SK-N-MC (cell line): ENCODE results near the gene RPS2.

Experiments used
- DNase-seq: peaks from one replicate; pipeline ENCODE4 v3.0.0-alpha.2; 2011; ENCODE audit warnings: low read depth, low spot score
- H3K27ac ChIP-seq: fragments of 200-600 bp; sonication (generic); 2 replicates; pipeline ENCODE4 v1.5.1; 2016; ENCODE audit warnings: mixed run types
- H3K36me3 ChIP-seq: fragments of 200-600 bp; sonication (generic); 2 replicates; pipeline ENCODE4 v1.6.1; 2017; ENCODE audit warnings: antibody characterized with exemption, low read length, mixed read lengths; ENCODE audit not compliant: insufficient read depth
- H3K4me3 ChIP-seq: fragments of 200-600 bp; sonication (generic); 2 replicates; pipeline ENCODE4 v1.5.1; 2016
- H3K9ac ChIP-seq: fragments of 200-600 bp; sonication (generic); 2 replicates; pipeline ENCODE4 v1.8.0; 2017; ENCODE audit warnings: mixed run types, mixed read lengths; ENCODE audit not compliant: insufficient read length
- H3K9me3 ChIP-seq: fragments of 200-600 bp; sonication (generic); 2 replicates; pipeline ENCODE4 v1.6.1; 2017; ENCODE audit warnings: low read depth, mild to moderate bottlenecking, antibody characterized with exemption, low read length, moderate library complexity, mixed read lengths
- EZH2 ChIP-seq: fragments of 200-600 bp; sonication (generic); IDR thresholded peaks from one replicate; pipeline ENCODE4 v1.6.1; 2017; ENCODE audit warnings: antibody characterized with exemption
- FOXP2 ChIP-seq: optimal IDR thresholded peaks from 2 replicates; pipeline ENCODE3; 2011; ENCODE audit warnings: mild to moderate bottlenecking, moderate library complexity; ENCODE audit not compliant: insufficient read depth; ENCODE audit errors: extremely low read length, control extremely low read depth
- POLR2AphosphoS5 ChIP-seq: IDR thresholded peaks from 2 replicates; pipeline ENCODE4 v1.6.1; 2012; ENCODE audit warnings: mild to moderate bottlenecking, low read depth, low read length, borderline replicate concordance

RPS2 gene

GRCh38 chr16:1992704-1993317 lies 28.2 kb upstream of the RPS2 start:
- Histone ChIP-seq H3K4me3 (no peak overlapping the region), H3K9me3 (no peaks in the 10 kb centered on the region), H3K9ac (no peak overlapping the region), H3K27ac (no peak overlapping the region), H3K36me3 (peaks cover 8% of the 10 kb centered on the region; the same call in 1 of the 2 replicates)
- TF ChIP-seq POLR2AphosphoS5 = no peak
- no peak for DNase-seq

DNA sequence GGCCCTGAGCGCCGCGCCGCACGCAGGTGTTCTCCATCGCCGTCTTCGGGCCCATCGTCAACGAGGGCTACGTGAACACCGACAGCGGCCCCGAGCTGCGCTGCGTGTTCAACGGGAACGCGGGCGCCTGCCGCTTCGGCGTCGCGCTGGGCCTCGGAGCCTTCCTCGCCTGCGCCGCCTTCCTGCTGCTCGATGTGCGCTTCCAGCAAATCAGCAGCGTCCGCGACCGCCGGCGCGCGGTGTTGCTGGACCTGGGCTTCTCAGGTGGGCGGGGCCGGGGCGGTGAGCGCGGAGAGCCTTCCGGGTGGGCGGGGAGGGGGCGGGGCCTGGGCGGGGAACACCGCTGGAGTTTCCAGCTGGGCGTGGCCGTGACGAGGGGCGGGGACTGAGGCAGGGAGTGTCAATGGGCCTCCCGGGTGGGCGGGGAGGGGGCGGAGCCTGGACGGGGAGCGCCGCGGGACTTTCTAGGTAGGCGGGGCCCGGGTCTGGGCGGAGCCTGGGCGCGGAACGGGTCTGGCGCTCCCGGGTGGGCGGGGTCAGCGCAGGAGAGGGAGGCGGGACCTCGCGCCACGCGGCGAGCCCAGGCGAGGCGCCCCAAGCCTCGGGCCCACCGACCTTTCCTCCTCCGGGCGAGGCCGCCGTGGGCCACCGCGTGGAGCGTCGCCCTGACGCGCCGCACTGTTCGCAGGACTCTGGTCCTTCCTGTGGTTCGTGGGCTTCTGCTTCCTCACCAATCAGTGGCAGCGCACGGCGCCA lies 27.5 kb upstream of the RPS2 start:
- peak; percentile 39 for DNase-seq
- H3K9ac ChIP-seq = no peak overlapping the region

GRCh38 chr16:1991588-1991947 lies 26.9 kb upstream of the RPS2 start:
- Histone ChIP-seq H3K36me3 (peaks cover under 1% of the 10 kb centered on the region; the same call in 1 of the 2 replicates), H3K4me3 (0 out of 2 replicates have a peak overlapping the region, but pooled peaks have one; percentile 15), H3K9me3 (no peaks in the 10 kb centered on the region), H3K27ac (no peak overlapping the region), H3K9ac (no peak overlapping the region)
- TF ChIP-seq FOXP2 (no peak), EZH2 (no peak), POLR2AphosphoS5 (no peak)
- DNase-seq = no peak

More for the DNA sequence above, 27.5 kb upstream of the RPS2 start:
- no peaks in the 10 kb centered on the region for H3K9me3 ChIP-seq
- H3K4me3 ChIP-seq = 0 out of 2 replicates have a peak overlapping the region, but pooled peaks have one; percentile 15
- no peak overlapping the region for H3K27ac ChIP-seq
- TF ChIP-seq EZH2 (no peak), FOXP2 (no peak), POLR2AphosphoS5 (no peak)
- peaks cover 6% of the 10 kb centered on the region; the same call in 1 of the 2 replicates for H3K36me3 ChIP-seq

GRCh38 chr16:1991135-1991551 lies 26.5 kb upstream of the RPS2 start:
- Histone ChIP-seq H3K36me3 (no peaks in the 10 kb centered on the region), H3K9ac (no peak overlapping the region), H3K4me3 (no peak overlapping the region), H3K9me3 (no peaks in the 10 kb centered on the region), H3K27ac (no peak overlapping the region)
- no peak for DNase-seq
- TF ChIP-seq FOXP2 (no peak), POLR2AphosphoS5 (no peak), EZH2 (no peak)

- TF ChIP-seq POLR2AphosphoS5 (no peak), EZH2 (no peak), FOXP2 (no peak)
- no peaks in the 10 kb centered on the region for H3K9me3 ChIP-seq
- DNase-seq = no peak
- no peaks in the 10 kb centered on the region for H3K36me3 ChIP-seq
- no peak overlapping the region for H3K27ac ChIP-seq
- H3K9ac ChIP-seq = no peak overlapping the region
- peak overlapping the region; percentile 74 for H3K4me3 ChIP-seq
Observed at GRCh38 chr16:1990351-1991134, 25.9 kb upstream of the RPS2 start.

GRCh38 chr16:1990101-1990350 lies 25.4 kb upstream of the RPS2 start:
- Histone ChIP-seq H3K9me3 (no peaks in the 10 kb centered on the region), H3K9ac (no peak overlapping the region), H3K4me3 (peak overlapping the region; percentile 74), H3K27ac (no peak overlapping the region), H3K36me3 (no peaks in the 10 kb centered on the region)
- TF ChIP-seq FOXP2 = no peak
- no peak for DNase-seq

- Histone ChIP-seq H3K27ac (no peak within 1 kb of the TSS), H3K36me3 (no peaks in the 10 kb centered on the region), H3K9ac (no peak within 1 kb of the TSS), H3K9me3 (no peaks in the 10 kb centered on the region), H3K4me3 (peak within 1 kb of the TSS; percentile 74)
- DNase-seq = no peak
- no peak for TF ChIP-seq POLR2AphosphoS5
- TF ChIP-seq FOXP2 = no peak
- no peak for TF ChIP-seq EZH2
Observed at GRCh38 chr16:1989209-1990100, 24.8 kb upstream of the RPS2 start, which contains the start of gene SYNGR3. SYNGR3 (plus strand) TSS chr16:1989970; CDS start chr16:1990103, 133 bp downstream.

- TF ChIP-seq POLR2AphosphoS5 = no peak
- no peak for TF ChIP-seq FOXP2
- TF ChIP-seq EZH2 = no peak
- Histone ChIP-seq H3K36me3 (no peaks in the 10 kb centered on the region), H3K27ac (no peak overlapping the region), H3K4me3 (no peak overlapping the region), H3K9ac (no peak overlapping the region), H3K9me3 (no peaks in the 10 kb centered on the region)
- DNase-seq = no peak
Observed at GRCh38 chr16:1987198-1987597, 22.6 kb upstream of the RPS2 start.
